ENCODE measurements around the gene PDPR.
"Not testable (repeated sequence)": the region's sequence is repeated elsewhere in the genome, so short reads cannot be mapped to it uniquely, and the experiment has no call there.

- TF ChIP-seq CTCF (optimal IDR thresholded peaks at IDR 0.05 in 1 of 3, IDR thresholded peaks at IDR 0.05 in 1 of 3, conservative IDR thresholded peaks at IDR 0.05 in 1 of 3; ENCODE audit: extremely low read depth in 1 of 3, insufficient read depth in 2 of 3, low read length in 3 of 3); EZH2 (IDR thresholded peaks at IDR 0.05; ENCODE audit: low read length): not testable (repeated sequence)
These were observed 9.7 kb downstream of the PDPR start for GRCh38 chr16:70123822-70124221.

Measured in keratinocyte (primary cell).